Esophagus muscularis mucosa (tissue), 4 donors: ENCODE results near the gene TIMP4. TPM values are rescaled to one million over a fixed set of nuclear protein-coding genes. Genes with fewer than 3 reads are reported as not detected.
A peak's percentile ranks its signal among the peaks of the same experiment; 100 is the strongest.

Experiments used
- DNase-seq: peaks from one replicate; pipeline ENCODE4 v3.0.0-alpha.2; 2017; ENCODE audit errors: extremely low spot score
- H3K27ac ChIP-seq, 4 donors: fragments of 200-600 bp; sonication (generic); replicated peaks in 1 of 4; 1 replicate in 3 of 4; 2 replicates in 1 of 4; pipeline ENCODE4 v1.5.1; 2016 to 2019; ENCODE audit warnings: mild to moderate bottlenecking in 1 of 4
- H3K27me3 ChIP-seq, 4 donors: fragments of 200-600 bp; sonication (generic); one replicate each; pipeline versions ENCODE4 v1.5.1 to v1.6.0; 2016 to 2019
- H3K36me3 ChIP-seq, 4 donors: fragments of 200-600 bp; sonication (generic); one replicate each; pipeline ENCODE4 v1.5.1; 2016 to 2019
- H3K4me1 ChIP-seq, 4 donors: fragments of 200-600 bp; sonication (generic); one replicate each; pipeline ENCODE4 v1.5.1; 2016 to 2019
- H3K4me3 ChIP-seq, 4 donors: fragments of 200-600 bp; sonication (generic); 1 replicate in 2 of 4; 2 replicates in 2 of 4; pipeline ENCODE4 v1.5.1; 2016 to 2019; ENCODE audit warnings: mild to moderate bottlenecking in 4 of 4, moderate library complexity in 1 of 4
- H3K9me3 ChIP-seq, 4 donors: fragments of 200-600 bp; sonication (generic); 1 replicate in 3 of 4; 2 replicates in 1 of 4; pipeline ENCODE4 v1.5.1; 2016 to 2019
- EP300 ChIP-seq: sonication (generic); formaldehyde crosslinking; IDR thresholded peaks from one replicate; pipeline ENCODE4 v1.6.1; 2017; ENCODE audit warnings: antibody characterized with exemption
- POLR2A ChIP-seq: fragments of 450-650 bp; IDR thresholded peaks from one replicate; pipeline ENCODE4 v1.6.1; 2017; ENCODE audit warnings: antibody characterized with exemption, moderate library complexity, mild to moderate bottlenecking, low read depth
- POLR2AphosphoS5 ChIP-seq, 2 donors: sonication (generic); formaldehyde crosslinking; IDR thresholded peaks; one replicate each; pipeline ENCODE4 v1.6.1; 2017; ENCODE audit warnings: antibody characterized with exemption in 2 of 2
- WGBS: methylation state at CpG from one replicate; pipeline ENCODE4 v1.1.5; 2018; 5-methylcytosine and 5-hydroxymethylcytosine counted together
- intact Hi-C: fragments of 100-400 bp; cut with DNase I; formaldehyde crosslinking; loops from one replicate; pipeline ENCODE4 v1.15.1; 2023
- total RNA-seq, 4 donors: library from RNA; depleted of rRNA; stranded (reverse); fragments of >200 nt; gene quantifications; one replicate each; pipeline versions ENCODE4 v1.1.0 to v1.2.1, GENCODE V29; 2016
- TF ChIP-seq, protein P1 (sequence below), 3 experiments: fragments of 200-600 bp in 2 of 3; fragments of 450-650 bp in 1 of 3; sonication (generic) in 2 of 3; IDR thresholded peaks; one replicate each; pipeline ENCODE4 v1.5.1; 2017 to 2019; ENCODE audit warnings: antibody characterized with exemption in 3 of 3, mild to moderate bottlenecking in 2 of 3, moderate library complexity in 1 of 3

The TIMP4 gene
- total RNA-seq, 4 donors from 2014 or later = 24.1 to 48.0 (median 30.5) TPM

- Histone ChIP-seq H3K27ac (peak overlapping the region in 1 of 4 donors; percentile 55), H3K36me3 (no peaks in the 10 kb centered on the region), H3K4me3 (no peak overlapping the region), H3K4me1 (peaks cover 0 to 20% (median 8%) of the 10 kb centered on the region in 4 donors), H3K9me3 (no peaks in the 10 kb centered on the region), H3K27me3 (no peaks in the 10 kb centered on the region)
- TF ChIP-seq, protein P1, sequence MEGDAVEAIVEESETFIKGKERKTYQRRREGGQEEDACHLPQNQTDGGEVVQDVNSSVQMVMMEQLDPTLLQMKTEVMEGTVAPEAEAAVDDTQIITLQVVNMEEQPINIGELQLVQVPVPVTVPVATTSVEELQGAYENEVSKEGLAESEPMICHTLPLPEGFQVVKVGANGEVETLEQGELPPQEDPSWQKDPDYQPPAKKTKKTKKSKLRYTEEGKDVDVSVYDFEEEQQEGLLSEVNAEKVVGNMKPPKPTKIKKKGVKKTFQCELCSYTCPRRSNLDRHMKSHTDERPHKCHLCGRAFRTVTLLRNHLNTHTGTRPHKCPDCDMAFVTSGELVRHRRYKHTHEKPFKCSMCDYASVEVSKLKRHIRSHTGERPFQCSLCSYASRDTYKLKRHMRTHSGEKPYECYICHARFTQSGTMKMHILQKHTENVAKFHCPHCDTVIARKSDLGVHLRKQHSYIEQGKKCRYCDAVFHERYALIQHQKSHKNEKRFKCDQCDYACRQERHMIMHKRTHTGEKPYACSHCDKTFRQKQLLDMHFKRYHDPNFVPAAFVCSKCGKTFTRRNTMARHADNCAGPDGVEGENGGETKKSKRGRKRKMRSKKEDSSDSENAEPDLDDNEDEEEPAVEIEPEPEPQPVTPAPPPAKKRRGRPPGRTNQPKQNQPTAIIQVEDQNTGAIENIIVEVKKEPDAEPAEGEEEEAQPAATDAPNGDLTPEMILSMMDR (IDR thresholded peaks at IDR 0.05) = no peak
- TF ChIP-seq EP300 (no peak), POLR2A (no peak), POLR2AphosphoS5 (IDR thresholded peaks at IDR 0.05) (no peak)
- intact Hi-C loops = no loop called here
- 97% methylated on average over 8 of the region's 8 CpGs for WGBS
- peak; percentile 64 for DNase-seq
Measured at GRCh38 chr3:12186515-12187286, 28.0 kb upstream of the TIMP4 start.

DNA sequence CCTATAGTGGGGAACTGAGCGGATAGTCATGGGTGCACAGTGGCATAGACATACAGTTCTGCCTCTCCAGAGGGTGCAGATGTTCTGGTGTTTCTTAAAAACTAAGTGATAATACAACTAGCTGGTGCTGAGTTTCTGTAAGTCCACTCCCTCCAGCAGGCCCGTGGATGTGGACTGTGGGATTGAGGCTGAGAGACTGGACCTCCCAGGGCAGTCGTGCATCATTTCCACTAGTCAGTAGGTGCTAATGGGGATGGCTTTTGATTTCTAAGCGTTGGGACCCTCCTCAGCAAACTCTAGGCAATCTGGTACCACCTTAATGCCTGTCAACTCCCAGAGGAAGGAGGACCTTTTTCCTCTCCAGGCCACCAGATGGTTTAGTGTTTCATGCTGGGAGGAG lies 27.3 kb upstream of the TIMP4 start:
- Histone ChIP-seq H3K36me3 (no peaks in the 10 kb centered on the region), H3K9me3 (no peaks in the 10 kb centered on the region), H3K4me1 (peaks cover 0 to 20% (median 8%) of the 10 kb centered on the region in 4 donors), H3K4me3 (no peak overlapping the region), H3K27me3 (no peaks in the 10 kb centered on the region), H3K27ac (no peak overlapping the region)
- peak; percentile 83 for DNase-seq
- TF ChIP-seq EP300 (no peak), POLR2A (no peak), POLR2AphosphoS5 (IDR thresholded peaks at IDR 0.05) (no peak)
- TF ChIP-seq, protein P1 (IDR thresholded peaks at IDR 0.05) = no peak
- intact Hi-C loops = no loop called here
- WGBS = 85% methylated on average over 4 of the region's 4 CpGs

- H3K4me1 ChIP-seq = peaks cover under 1 to 20% (median 8%) of the 10 kb centered on the region in 4 donors
- DNase-seq = peak; percentile 74
- no peaks in the 10 kb centered on the region for H3K9me3 ChIP-seq
- no peak overlapping the region for H3K4me3 ChIP-seq
- 89% methylated on average over 5 of the region's 5 CpGs for WGBS
- TF ChIP-seq, protein P1 (IDR thresholded peaks at IDR 0.05) = no peak
- TF ChIP-seq POLR2AphosphoS5 (IDR thresholded peaks at IDR 0.05) (no peak), EP300 (no peak), POLR2A (no peak)
- intact Hi-C loops = no loop called here
- H3K27me3 ChIP-seq = no peaks in the 10 kb centered on the region
- H3K27ac ChIP-seq = no peak overlapping the region
- no peaks in the 10 kb centered on the region for H3K36me3 ChIP-seq
Measured at GRCh38 chr3:12185172-12185710, 26.5 kb upstream of the TIMP4 start.

- no peaks in the 10 kb centered on the region for H3K36me3 ChIP-seq
- 97% methylated on average over 4 of the region's 5 CpGs for WGBS
- no peak overlapping the region for H3K4me3 ChIP-seq
- H3K4me1 ChIP-seq = peaks cover 6 to 27% (median 10%) of the 10 kb centered on the region in 4 donors
- no peaks in the 10 kb centered on the region for H3K27me3 ChIP-seq
- H3K9me3 ChIP-seq = no peaks in the 10 kb centered on the region
- no peak overlapping the region for H3K27ac ChIP-seq
- peak; percentile 89 for DNase-seq
- no peak for TF ChIP-seq EP300
- no peak for TF ChIP-seq POLR2AphosphoS5 (IDR thresholded peaks at IDR 0.05)
- TF ChIP-seq, protein P1 (IDR thresholded peaks at IDR 0.05) = no peak
- no peak for TF ChIP-seq POLR2A
- intact Hi-C loops = no loop called here
Measured at GRCh38 chr3:12184541-12184940, 25.8 kb upstream of the TIMP4 start.
